ENCODE data around the gene SCUBE1. TPM values are rescaled to one million over a fixed set of nuclear protein-coding genes. Genes with fewer than 3 reads are reported as not detected.

SCUBE1 gene
- total RNA-seq, 1 experiment from 2014 or later: not detected

DNA sequence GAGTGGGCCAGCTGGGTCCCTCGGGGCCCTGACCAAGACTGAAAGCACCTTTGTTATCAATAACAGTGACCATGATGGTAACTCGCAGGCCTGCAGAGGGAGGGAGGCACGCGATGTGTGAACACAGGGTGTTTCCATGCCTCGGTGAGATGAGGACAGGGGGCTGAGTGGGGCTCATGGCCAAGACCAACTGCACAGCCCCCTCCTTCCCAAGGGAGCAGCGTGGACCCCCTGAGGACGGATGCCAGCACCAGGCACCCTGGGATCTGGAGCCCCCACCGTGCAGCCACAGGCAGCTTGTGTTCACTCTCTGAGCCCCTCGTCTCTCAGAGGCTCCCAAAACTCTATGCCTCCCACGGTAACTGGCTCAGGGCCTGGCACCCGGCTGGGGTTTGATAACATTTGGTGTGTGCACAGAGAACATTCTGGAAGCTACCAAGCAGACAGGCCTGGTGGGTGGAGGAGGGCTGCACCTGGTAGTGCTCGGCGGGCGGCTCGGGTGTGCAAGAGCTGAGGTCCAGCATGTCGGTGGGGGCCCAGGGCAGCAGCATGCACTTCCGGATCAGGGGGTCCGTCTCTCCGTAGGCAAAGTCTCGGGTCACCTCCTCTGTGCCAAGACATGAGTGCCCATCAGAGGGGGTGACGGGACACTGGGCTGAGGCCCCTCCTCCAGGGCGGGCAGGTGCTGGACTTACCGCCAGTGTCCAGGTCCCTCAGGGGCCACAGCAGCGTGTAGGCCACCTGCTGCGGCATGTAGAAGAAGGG lies 163.8 kb downstream of the SCUBE1 start:
- no peak for DNase-seq (ENCODE audit: low read depth)

- no peak for DNase-seq (ENCODE audit: low read depth)
Observed at GRCh38 chr22:43177479-43177878, 165.7 kb downstream of the SCUBE1 start.

DNA sequence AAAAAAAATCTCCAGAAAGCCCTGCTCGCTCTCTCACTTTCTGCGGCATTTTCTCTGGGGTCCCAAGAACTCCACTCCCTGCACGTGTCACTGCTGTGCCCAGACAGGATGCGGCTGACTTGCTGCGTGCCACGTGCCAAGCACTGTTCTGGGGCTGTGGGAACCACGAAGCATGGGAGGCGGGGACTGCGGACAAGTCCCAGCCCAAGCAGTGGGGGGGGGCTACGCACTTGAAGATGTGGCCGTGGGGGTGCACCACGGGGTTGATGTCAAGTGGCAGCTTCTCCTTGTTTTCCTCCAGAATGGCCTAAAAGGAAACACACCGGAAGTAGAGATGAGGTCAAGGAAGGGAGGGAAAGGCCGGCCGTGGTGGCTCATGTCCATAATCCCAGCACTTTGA lies 167.1 kb downstream of the SCUBE1 start:
- DNase-seq (ENCODE audit: low read depth): no peak

GRCh38 chr22:43174941-43175531 lies 168.1 kb downstream of the SCUBE1 start:
- no peak for DNase-seq (ENCODE audit: low read depth)

DNA sequence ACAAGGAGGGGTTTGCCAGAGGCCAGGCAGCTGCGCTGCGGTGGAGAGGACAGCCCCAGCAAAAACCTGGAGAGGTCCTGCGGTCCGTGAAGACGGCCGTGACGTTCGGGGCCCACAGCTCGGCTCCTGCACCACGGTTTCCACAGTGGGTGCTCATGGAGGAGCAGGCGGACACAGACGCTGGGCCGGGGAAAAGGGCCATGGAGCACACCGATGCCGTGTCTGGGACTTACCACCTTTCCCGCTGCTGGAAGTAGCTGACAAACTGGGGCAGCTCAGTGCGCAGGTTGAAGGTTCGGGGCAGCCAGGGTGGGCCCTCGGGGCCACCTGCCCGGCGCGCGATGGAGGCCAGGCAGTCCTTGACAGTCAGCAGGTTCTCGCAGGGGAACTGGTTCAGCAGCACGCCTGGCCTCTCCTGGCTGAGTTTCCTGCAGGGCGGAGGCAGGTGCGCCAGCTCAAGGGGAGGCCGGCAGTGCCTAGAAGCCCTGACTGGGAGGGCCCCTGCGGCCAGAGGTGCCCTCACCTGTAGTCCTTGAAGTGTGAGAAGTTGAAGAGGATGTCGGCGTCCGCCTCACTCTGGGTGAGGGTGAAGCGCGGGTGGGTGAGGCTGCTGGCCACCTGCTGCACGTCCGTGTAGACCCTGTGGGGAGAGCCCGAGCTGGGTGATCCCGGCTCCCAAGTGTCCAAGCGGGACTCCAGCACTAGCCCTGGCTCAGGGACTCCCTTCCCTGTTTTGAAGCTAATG lies 169.0 kb downstream of the SCUBE1 start:
- no peak for DNase-seq (ENCODE audit: low read depth)

GRCh38 chr22:43173566-43173965 lies 169.6 kb downstream of the SCUBE1 start:
- no peak for DNase-seq (ENCODE audit: low read depth)

GRCh38 chr22:43172191-43172590 lies 171.0 kb downstream of the SCUBE1 start:
- no peak for DNase-seq (ENCODE audit: low read depth)

GRCh38 chr22:43171607-43172006 lies 171.6 kb downstream of the SCUBE1 start:
- no peak for DNase-seq (ENCODE audit: low read depth)

DNA sequence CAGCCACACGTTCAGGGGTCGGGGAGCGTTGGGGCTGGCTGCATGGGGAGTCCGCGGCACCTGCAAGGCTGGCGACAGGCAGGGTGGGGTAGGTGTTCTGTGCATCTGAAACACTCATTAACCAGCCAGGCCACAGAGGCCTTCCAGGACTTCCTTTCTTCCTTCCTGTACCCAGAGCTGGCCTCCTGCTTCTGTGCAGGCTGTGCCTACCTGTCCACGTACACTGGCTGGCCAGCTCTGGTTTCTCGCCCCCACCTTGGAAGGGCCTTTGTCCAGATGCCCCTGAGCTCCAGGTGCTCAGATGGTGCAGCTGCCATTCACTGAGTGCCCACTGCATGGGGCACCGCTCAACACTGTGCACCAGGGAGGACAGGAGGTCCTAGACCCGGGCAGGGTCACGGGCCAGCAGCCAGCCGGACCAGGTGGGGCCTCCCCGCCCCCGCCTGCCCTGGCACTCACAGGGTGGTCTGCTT lies 172.1 kb downstream of the SCUBE1 start:
- DNase-seq (ENCODE audit: low read depth): no peak

GRCh38 chr22:43170131-43170480 lies 173.1 kb downstream of the SCUBE1 start:
- DNase-seq (ENCODE audit: low read depth): no peak

DNA sequence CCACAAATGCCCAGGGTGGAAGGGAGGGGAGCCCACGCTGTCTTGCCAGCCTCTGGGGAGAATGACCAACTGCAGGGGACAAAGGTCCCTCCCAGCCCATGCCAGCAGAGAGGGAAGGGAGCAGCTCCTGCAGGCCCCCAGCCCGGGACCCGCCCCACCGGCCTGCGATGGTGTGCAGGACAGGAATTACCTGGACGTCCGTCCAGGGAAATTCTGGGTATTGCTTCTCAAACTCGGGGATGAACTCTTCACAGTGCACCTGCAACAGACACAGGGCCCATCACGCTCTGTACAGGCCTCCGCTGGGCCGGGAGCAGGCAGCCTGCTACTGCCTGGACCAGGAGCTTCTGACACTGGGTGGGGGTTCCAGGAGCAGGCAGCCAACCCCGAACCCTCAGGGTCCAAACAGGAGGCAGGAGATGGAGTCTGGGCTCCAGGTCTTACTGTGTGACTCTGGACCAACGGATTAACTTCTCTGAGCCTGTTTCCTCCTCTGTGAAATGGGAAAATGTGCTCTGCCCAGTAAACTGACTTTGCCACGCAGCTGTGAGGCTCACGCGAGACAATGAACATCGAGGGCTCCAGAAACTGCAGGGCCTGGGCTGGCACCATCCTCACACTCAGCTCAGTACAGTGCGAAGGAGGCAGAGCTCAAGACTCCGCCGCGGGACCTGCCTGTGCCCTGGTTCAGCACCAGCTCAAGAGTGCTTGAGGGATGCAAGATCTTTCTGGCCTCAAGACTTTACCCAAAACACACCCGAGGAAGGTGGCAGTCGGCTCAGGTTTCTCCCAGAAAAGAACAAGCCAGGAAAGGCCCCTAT lies 173.7 kb downstream of the SCUBE1 start:
- DNase-seq (ENCODE audit: low read depth): no peak

DNA sequence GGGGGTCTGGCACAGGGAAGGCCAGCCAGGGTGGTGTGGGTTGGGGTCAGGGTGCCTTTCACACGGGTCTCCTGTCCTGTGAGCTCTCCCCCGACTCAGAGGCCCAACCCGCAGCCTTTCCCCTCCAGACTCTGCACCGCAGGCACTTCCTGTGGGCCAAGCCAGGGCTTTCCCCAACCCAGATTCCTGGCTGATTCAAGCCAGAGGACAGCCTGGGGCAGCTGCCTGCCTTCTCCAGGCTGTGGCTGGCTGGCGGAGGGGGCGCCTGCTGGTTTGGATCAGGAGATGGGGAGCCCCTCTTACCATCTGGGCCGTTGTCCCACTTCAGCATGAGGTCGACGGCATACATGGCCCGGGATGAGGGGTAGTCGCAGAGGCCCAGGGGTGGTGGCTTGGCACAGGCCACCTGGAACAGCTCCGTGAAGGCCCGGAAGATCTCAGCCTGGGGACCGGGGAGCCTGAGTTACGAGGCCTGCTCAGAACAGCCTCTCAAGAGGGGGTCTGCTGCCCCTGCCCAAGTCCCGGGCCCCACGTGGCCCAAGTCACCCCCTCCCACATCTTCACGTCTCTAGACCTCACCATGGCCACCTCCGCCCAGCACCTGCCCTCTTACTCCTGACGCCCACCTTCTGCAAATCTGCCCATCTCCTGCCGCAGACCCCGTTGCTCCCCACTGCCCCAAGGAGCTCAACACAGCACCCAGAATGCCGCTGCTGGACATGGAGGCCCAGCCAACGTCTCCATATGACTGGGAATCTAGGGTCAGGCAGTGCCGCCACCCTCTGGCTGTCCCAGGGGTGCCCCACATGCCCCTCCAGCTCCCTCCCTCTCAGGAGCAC lies 174.5 kb downstream of the SCUBE1 start:
- DNase-seq (ENCODE audit: low read depth): no peak

GRCh38 chr22:43167001-43167589 lies 176.1 kb downstream of the SCUBE1 start:
- DNase-seq (ENCODE audit: low read depth): no peak

DNA sequence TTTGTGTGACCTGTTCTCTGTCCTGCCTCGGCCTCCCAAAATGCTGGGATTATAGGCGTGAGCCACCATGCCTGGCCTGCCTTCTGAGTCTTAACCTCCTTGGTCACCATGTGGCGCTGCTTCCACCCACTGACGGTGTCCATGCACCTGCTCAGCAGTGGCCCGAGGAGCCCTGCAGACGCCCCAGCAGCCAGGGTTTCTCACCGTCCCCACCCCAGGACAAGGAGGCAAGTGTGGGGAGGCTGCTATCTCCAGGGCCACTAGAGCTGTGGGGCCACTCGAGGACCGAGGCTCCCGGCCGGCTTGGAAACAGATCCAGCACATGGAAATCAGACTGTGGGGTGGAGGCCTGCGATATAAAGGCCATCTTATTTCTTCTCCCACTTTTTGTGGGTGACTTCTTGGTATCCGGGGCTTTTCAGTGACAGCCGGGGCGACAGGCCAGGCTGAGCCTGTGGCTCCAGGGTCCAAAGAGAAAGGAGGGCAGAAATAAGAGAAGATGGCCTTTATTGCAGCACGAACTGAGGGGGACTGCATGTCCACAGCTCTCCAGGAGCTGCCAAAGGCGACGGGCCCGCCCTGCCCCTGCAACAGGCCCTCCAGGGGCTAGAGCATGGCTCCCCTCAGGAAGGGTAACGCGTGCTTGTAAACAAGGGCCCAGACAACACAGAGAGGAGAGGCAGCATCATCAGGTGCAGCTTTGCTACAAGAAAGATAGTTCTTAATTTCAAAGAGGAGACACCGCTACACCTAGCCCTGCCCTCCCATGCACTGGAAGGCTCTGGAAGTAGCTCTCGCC lies 176.8 kb downstream of the SCUBE1 start:
- DNase-seq (ENCODE audit: low read depth): no peak

DNA sequence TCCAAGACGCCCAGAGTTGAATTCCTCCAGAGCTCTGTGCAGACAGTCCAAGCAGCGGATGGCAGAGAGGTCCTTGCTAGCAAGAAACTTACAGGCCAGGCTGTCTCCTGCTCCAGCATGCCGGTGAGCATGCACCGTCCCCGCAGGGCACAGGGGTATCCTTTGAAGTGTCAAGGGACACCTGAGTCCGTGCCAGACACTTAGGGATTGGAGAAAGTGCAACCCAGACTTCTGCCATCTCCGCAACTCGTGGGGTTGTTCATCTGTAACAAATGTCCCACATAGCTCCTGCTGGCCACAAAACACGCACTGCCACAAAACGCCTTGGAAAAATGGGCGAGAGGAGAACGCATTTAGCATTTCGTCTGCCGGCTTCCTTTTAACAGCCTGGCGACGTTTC lies 178.5 kb downstream of the SCUBE1 start:
- DNase-seq (ENCODE audit: low read depth): no peak

DNA sequence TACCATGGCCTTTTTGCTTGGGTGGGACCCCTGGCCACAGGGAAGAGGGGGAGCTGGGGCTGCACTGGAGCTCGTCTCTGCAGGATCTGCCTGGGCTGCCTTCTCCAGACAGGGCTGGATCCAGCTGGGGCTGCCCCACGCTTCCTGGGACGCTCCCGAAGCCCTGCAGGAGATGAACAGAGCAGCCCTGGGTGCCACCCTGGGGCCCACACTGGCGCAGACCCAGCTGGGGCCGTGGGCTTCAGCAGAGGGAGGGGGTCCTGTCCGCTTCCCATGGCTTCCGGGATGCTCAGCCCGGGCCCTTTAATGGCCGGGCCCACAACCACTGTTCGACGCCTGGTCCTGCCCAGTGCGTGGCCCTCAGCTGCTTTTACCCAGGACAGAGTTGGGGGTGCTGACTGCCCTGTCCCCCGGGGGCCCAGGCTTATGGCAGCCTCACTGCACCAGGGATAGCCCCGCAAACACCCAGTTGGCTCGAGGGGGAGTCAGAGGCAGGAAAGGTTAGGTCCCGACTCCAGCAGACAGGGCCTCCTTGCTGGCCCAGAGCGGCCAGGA lies 179.9 kb downstream of the SCUBE1 start:
- no peak for DNase-seq (ENCODE audit: low read depth)

DNA sequence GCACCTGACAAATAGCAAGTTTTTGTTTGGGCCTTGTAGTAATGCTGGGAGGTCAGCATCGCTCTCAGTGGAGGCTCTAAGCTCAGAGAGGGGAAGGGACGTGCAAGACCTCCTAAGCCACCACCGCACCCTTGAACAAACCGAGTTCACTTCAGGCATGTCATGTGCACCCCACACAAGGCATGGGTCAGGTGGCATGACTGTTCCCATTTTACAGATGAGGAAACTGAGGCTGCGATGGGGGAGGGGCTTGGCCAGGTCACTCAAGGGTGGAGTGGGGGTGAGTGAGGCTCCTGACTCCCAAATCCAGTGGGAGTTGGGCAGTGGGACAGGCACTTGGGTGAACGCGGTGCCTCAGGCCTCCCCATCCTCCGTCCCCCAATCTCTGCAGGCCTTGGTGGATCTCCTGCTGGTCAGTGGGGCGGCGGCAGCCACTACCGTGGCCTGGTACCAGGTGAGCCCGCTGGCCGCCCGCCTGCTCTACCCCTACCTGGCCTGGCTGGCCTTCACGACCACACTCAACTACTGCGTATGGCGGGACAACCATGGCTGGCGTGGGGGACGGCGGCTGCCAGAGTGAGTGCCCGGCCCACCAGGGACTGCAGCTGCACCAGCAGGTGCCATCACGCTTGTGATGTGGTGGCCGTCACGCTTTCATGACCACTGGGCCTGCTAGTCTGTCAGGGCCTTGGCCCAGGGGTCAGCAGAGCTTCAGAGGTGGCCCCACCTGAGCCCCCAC lies 180.6 kb downstream of the SCUBE1 start:
- DNase-seq (ENCODE audit: low read depth): no peak

GRCh38 chr22:43160497-43161126 lies 182.6 kb downstream of the SCUBE1 start:
- no peak for DNase-seq (ENCODE audit: low read depth)

Data from LHCN-M2 (cell line).